ENCODE data around the gene AATK.

Gene AATK

GRCh38 chr17:81143717-81144422 lies 22.2 kb downstream of the AATK start:
- DNase-seq (ENCODE audit: low read depth), result no peak

GRCh38 chr17:81143200-81143527 lies 22.9 kb downstream of the AATK start:
- no peak for DNase-seq (ENCODE audit: low read depth)

- peak; percentile 28 for DNase-seq (ENCODE audit: low read depth)
These were observed 23.5 kb downstream of the AATK start for GRCh38 chr17:81142301-81143199.

DNA sequence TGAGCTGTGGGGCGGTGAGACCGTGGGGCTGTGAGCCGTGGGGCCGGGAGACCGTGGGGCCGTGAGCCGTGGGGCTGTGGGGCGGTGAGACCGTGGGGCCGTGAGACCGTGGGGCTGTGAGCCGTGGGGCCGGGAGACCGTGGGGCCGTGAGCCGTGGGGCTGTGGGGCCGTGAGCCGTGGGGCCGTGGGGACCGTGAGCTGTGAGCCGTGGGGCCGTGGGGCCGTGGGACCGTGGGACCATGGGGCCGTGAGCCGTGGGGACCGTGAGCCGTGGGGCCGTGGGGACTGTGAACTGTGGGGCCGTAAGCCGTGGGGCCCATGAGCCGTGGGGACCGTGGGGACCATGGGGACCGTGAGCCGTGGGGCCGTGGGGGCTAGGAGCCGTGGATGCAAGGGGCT lies 25.3 kb downstream of the AATK start:
- no peak for DNase-seq (ENCODE audit: low read depth)

GRCh38 chr17:81140018-81140417 lies 26.0 kb downstream of the AATK start:
- no peak for DNase-seq (ENCODE audit: low read depth)

DNA sequence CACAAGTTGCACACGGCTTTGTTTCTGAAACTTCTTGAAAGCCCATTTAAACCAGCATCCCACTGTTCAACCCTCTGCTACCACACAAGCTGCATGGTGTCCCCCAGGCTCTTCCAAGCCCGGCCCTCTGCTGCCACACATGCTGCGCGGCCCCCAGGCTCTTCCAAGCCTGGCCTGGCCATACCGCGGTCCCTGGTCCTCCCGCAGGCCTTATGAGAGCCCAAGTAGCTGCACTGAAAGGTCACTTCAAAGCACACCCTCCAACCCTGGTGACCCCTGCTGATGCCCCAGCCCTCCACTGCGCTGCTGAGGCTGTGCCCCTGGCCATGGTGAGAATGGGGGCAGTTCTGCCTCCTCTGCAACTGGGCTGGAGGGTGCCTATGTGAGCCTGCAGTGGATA lies 26.6 kb downstream of the AATK start:
- DNase-seq (ENCODE audit: low read depth), result no peak

GRCh38 chr17:81138500-81138899 lies 27.5 kb downstream of the AATK start:
- DNase-seq (ENCODE audit: low read depth), result no peak

- DNase-seq (ENCODE audit: low read depth), result no peak
These were observed 27.9 kb downstream of the AATK start for GRCh38 chr17:81138083-81138482.

- no peak for DNase-seq (ENCODE audit: low read depth)
These were observed 28.8 kb downstream of the AATK start for GRCh38 chr17:81137248-81137647.

DNA sequence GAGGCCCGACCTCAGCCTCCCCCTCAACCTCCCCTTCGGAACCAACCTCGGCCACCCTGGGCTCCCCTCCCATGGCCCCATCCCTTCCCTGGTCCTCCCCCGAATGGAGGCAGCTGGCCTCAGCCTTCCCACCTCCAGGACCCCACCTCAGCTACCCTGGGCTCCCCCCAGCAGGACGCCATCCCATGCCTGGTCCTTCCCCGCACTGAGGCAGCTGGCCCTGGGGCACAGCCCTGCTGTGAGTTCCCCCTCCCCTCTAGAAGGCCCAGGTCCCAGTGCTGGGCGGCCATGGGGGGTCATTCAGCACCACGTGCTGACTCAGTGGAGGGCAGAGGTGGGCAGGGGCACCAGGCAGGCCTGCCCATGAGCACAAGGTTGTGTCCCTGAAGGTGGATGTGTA lies 29.7 kb downstream of the AATK start:
- no peak for DNase-seq (ENCODE audit: low read depth)

- DNase-seq (ENCODE audit: low read depth), result no peak
These were observed 30.3 kb downstream of the AATK start for GRCh38 chr17:81135505-81136278.

DNA sequence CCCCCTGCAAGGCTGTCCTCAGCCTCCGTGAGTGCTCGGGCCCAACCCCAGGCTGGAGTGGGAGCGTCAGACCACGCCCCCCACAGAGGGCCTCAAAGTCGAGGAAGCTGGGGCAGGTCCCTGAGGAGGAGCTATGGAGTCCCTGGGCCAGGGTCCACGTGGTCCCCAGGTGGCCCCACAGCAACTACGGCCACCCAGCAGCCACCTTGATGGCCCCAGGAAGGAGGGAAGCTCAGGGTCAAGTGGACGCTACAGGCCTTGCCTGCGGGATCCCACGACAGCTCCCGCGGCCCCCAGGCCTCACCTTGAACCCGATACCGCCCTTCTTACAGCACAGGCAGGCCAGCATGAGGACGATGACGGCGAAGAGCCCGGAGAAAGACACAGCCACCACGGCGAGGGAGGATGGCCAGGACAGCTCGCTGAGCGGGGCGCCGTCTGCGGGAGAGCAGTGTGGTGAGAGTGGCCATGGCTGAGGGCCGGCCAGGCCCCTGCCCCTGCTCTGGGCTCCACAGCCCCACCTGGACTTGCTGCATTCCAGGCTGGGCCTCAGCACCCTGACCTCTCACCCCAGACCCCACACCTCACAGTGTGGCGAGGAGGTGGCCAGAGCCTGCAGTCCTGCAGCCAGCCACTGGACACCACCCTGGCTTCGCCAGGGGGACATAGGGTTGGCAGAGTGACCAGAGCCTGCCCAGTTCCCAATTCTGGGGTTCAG lies 31.8 kb downstream of the AATK start:
- DNase-seq (ENCODE audit: low read depth), result no peak

GRCh38 chr17:81132770-81133723 lies 33.0 kb downstream of the AATK start:
- no peak for DNase-seq (ENCODE audit: low read depth)

DNA sequence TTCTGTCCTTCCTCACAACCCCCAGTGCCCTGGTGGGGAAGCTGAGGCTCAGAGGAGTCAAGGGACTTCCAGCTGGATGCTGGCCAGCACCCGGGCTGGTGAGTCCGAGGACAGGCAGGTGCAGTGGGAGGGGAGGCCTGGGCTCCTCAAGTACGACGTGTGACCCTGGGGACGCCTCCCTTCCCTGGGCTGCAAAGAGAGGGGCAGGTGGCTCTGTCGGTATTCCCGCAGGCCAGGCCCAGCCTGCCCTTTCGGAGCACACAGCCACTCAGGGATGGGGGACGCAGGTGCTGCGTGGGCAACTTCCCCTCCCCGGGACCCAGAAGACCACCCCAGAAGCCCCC lies 33.9 kb downstream of the AATK start:
- DNase-seq (ENCODE audit: low read depth), result no peak

- no peak for DNase-seq (ENCODE audit: low read depth)
These were observed 34.4 kb downstream of the AATK start for GRCh38 chr17:81131486-81132196.

- DNase-seq (ENCODE audit: low read depth), result no peak
These were observed 35.3 kb downstream of the AATK start for GRCh38 chr17:81130385-81131361.

DNA sequence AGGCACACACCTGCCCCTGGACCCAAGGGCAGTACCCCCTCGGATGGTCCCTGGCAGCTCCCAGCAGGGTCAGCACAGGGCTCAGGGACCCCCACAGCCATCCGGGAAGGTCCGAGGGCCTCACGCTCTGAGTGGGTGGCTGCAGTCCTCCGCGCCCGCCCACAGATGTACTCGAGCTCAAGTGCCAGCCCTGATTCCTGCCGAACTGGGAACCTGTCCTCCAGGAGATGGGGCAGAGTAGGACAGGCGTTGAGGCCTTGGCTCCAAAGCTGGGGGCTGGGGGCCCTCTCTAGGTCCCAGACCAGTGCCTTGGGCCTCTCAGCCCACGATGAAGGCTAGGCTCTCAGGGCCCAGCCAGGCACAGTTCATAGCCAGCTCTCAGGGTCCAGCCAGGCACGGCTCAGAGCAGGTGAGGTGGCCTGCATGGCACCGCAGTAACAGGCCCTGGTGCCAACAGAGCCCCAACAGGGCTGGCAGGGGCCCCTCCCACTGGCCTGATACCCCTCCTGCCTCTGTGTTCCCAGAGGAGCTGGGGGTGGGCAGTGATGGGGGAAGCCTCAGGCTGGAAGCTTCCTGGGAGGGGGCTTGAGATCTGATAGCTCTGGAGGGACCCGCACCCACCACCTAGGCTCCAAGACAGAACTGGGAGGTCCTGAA lies 36.2 kb downstream of the AATK start:
- DNase-seq (ENCODE audit: low read depth), result no peak

DNA sequence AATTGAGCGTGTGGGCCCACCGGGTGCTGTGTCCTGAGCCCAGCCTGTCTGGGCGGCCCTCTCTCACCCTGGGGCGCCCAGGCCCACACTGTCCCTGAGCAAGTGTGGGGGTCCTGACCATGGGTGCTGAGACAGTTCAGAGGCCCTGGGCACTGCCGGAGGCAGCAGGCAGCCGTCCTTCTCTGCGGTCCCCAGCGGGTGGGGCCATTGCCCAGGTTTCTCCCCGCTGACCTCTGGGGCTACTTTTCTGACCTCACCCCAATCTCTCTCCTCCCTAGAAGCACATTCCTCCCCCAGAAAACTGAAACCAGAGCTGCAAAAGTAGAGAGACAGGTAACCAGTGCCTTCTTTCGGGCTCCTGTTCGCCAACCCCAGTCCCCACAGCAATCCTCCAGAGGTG lies 36.7 kb downstream of the AATK start:
- DNase-seq (ENCODE audit: low read depth), result no peak

DNA sequence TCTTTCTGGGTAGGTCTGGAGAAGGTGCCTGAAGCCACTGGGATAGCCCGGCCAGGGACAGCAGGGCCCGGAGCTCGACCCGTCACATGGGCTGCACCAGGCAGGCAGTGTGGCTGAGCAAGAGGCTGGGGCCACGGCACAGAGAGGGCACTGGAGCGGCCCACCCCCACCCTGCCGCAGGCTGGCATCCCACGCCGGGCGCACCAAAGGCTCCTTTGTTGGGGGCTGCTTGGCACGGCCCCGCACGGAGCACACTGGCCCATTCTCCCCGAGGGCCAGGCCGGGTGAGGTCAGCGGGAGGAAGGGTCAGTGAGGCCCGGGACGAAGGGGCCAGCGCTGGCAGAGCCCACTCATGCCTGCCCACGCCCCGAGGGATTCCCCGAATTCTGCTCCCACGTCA lies 37.2 kb downstream of the AATK start:
- DNase-seq (ENCODE audit: low read depth), result no peak

Data from stimulated activated CD4-positive, alpha-beta T cell treated with anti-CD3 and anti-CD28 coated beads, Interleukin-2, amount 100 ng/mL, for 4 hours (primary cell).